Measurements from ENCODE around the gene TRMT11.
"Not testable (repeated sequence)": the region's sequence is repeated elsewhere in the genome, so short reads cannot be mapped to it uniquely, and the experiment has no call there.

Gene TRMT11

GRCh38 chr6:125968493-125968892, 17.8 kb upstream of the TRMT11 start:
- Histone ChIP-seq H3K4me3 (no peak overlapping the region), H3K27ac (no peak overlapping the region)
- no peak for DNase-seq (ENCODE audit: low spot score)
- TF ChIP-seq, protein P1, sequence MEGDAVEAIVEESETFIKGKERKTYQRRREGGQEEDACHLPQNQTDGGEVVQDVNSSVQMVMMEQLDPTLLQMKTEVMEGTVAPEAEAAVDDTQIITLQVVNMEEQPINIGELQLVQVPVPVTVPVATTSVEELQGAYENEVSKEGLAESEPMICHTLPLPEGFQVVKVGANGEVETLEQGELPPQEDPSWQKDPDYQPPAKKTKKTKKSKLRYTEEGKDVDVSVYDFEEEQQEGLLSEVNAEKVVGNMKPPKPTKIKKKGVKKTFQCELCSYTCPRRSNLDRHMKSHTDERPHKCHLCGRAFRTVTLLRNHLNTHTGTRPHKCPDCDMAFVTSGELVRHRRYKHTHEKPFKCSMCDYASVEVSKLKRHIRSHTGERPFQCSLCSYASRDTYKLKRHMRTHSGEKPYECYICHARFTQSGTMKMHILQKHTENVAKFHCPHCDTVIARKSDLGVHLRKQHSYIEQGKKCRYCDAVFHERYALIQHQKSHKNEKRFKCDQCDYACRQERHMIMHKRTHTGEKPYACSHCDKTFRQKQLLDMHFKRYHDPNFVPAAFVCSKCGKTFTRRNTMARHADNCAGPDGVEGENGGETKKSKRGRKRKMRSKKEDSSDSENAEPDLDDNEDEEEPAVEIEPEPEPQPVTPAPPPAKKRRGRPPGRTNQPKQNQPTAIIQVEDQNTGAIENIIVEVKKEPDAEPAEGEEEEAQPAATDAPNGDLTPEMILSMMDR (IDR thresholded peaks at IDR 0.05), result no peak

DNA sequence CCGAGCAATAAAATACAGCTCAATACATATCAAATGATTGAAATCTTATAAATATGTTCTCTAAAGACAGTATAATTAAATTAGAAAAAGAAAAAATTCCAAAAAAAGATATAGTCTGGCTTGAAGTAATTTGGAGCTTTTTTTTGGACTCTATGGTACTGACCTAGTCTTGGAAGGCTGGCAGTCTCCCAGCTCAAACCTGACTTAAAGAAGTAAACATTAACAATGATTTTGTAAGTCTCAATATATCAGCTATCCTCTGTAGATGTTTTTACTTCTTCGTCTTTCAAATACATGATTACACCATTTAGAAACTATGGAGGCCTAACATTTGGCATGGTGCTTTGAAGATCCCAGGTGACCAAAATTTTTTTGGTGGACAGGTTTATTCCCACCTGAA, 15.6 kb upstream of the TRMT11 start:
- TF ChIP-seq, protein P1 (IDR thresholded peaks at IDR 0.05), result no peak
- H3K27ac ChIP-seq, result no peak overlapping the region
- DNase-seq (ENCODE audit: low spot score), result no peak
- no peak overlapping the region for H3K4me3 ChIP-seq

DNA sequence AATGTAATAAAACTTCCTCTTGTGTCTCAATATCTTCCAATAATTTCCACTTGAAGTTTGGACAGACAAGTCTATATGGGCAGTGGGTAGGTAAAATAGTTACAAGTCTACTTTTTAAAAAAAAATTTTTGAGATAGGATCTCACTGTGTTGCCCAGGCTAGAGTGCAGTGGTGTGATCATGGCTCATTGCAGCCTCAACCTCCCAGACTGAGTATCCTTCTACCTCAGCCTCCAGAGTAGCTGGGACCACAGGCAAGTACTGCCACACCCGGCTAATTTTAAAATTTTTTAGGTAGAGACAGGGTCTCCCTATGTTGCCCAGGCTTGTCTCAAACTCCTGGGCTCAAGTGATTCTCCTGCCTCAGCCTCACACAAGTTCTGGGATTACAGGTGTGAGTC, 13.9 kb upstream of the TRMT11 start:
- not testable (repeated sequence) for H3K4me3 ChIP-seq; DNase-seq (ENCODE audit: low spot score); H3K27ac ChIP-seq

DNA sequence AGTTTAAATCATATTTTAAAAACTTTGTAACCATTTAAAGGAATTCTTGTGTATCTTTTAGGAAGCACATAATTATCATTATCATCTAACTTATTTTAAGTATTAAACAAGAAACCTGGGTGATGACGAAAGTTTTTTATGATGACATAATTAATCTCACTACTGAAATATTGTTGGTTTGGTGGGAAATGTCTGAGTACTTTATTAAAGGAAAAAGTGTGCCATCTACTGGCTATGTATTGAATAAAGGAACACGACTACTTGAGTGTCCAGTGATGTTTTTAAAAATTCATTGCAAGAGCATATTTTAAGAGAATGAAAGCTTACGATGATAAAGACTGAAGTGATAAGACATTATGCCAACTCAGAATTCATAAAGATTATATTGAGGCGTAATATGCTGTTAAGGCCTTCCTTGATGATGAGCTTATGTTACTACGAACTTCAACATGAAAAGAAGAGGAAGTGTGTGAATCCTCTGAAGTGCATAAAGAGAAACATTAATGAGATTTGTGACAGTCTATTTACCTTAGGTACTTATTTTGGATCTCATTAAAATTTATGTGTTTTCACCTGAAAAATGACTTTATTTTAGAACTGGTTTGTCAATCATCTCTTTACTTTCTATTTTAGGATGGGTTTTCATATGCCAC, 12.0 kb upstream of the TRMT11 start:
- no peak overlapping the region for H3K4me3 ChIP-seq
- DNase-seq (ENCODE audit: low spot score), result no peak
- TF ChIP-seq, protein P1 (IDR thresholded peaks at IDR 0.05), result peak; percentile 35
- no peak overlapping the region for H3K27ac ChIP-seq

- no peak overlapping the region for H3K4me3 ChIP-seq
- TF ChIP-seq, protein P1 (IDR thresholded peaks at IDR 0.05), result no peak
- no peak for DNase-seq (ENCODE audit: low spot score)
- H3K27ac ChIP-seq, result no peak overlapping the region
Observed at GRCh38 chr6:125979101-125979500, 7.2 kb upstream of the TRMT11 start.

DNA sequence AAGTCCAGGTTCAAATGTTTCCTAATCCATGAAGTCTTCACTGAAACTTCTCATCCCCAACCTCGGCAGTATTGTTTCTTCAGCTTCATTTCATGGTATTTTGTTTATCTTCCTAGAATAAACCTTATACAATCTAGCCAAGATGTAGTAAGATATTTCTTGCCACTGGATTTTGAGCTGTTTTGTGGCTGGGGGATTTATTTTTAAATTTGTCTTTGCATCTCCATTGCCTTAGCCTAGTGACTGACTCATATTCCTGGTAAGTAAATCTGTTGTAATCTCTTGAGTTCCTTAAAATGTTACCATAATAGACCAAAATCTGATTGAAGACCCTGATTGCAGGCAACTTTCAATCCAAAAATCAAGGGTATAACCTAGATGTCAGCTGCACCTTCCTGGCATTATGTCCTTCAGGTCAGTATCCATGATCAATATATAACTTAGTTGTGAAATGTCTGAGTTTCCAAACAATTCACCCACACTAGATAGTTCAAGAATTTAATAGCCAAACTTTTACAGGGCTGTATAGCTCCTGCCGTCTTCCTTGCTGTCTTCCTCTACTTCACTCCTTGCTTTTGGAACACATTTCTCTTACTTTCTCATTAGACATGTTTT, 4.7 kb upstream of the TRMT11 start:
- no peak overlapping the region for H3K27ac ChIP-seq
- H3K4me3 ChIP-seq, result no peak overlapping the region
- DNase-seq (ENCODE audit: low spot score), result no peak
- TF ChIP-seq, protein P1 (IDR thresholded peaks at IDR 0.05), result no peak

GRCh38 chr6:125983246-125983945, 2.9 kb upstream of the TRMT11 start:
- no peak overlapping the region for H3K4me3 ChIP-seq
- DNase-seq (ENCODE audit: low spot score), result no peak
- TF ChIP-seq, protein P1 (IDR thresholded peaks at IDR 0.05), result no peak
- H3K27ac ChIP-seq, result no peak overlapping the region

All from coronary artery (tissue), 2 donors.